Astrocyte (in vitro differentiated cells and primary cell): ENCODE data around the gene FNDC5. TPM values are rescaled to one million over a fixed set of nuclear protein-coding genes. Genes with fewer than 3 reads are reported as not detected.
A peak's percentile ranks its signal among the peaks of the same experiment; 100 is the strongest.

ENCODE experiments used
- DNase-seq: peaks from one replicate; pipeline ENCODE4 v3.0.0-alpha.2; 2010; ENCODE audit warnings: low read depth
- FAIRE-seq: peaks from 2 replicates; lab custom pipeline; 2011; peaks lifted over from hg19 to GRCh38; lab: Jason Lieb, UNC
- H2AFZ ChIP-seq: 2 replicates; pipeline ENCODE4 v1.6.0; 2012; ENCODE audit warnings: low read depth, low read length, inconsistent platforms
- H3K27ac ChIP-seq: 2 replicates; pipeline ENCODE4 v1.5.1; 2011; ENCODE audit warnings: low read depth, low read length, inconsistent platforms
- H3K27me3 ChIP-seq: 2 replicates; pipeline ENCODE4 v1.6.0; 2011; ENCODE audit warnings: low read length, inconsistent platforms; ENCODE audit not compliant: insufficient read depth
- H3K36me3 ChIP-seq: 2 replicates; pipeline ENCODE4 v1.5.1; 2011; ENCODE audit warnings: low read length, inconsistent platforms; ENCODE audit not compliant: insufficient read depth
- H3K4me1 ChIP-seq: 2 replicates; pipeline ENCODE4 v1.5.1; 2011; ENCODE audit warnings: low read length, inconsistent platforms; ENCODE audit not compliant: insufficient read depth
- H3K4me2 ChIP-seq: 2 replicates; pipeline ENCODE4 v1.6.0; 2012; ENCODE audit warnings: low read length, inconsistent platforms
- H3K4me3 ChIP-seq: 2 replicates; pipeline ENCODE4 v1.5.1; 2011; ENCODE audit warnings: low read depth, mild to moderate bottlenecking, low read length, inconsistent platforms; ENCODE audit not compliant: insufficient read depth
- H3K79me2 ChIP-seq: 2 replicates; pipeline ENCODE4 v1.6.0; 2012; ENCODE audit warnings: mild to moderate bottlenecking, low read length, inconsistent platforms; ENCODE audit not compliant: insufficient read depth
- H3K9ac ChIP-seq: 2 replicates; pipeline ENCODE4 v1.6.0; 2012; ENCODE audit warnings: mild to moderate bottlenecking, low read length, inconsistent platforms
- H3K9me3 ChIP-seq: 2 replicates; pipeline ENCODE4 v1.5.1; 2012; ENCODE audit warnings: low read depth, mild to moderate bottlenecking, low read length, inconsistent platforms; ENCODE audit not compliant: insufficient read depth
- H4K20me1 ChIP-seq: 2 replicates; pipeline ENCODE4 v1.6.0; 2012; ENCODE audit warnings: low read length, inconsistent platforms; ENCODE audit not compliant: insufficient read depth
- H3K27ac Mint-ChIP-seq: one replicate; pipeline ENCODE4 v1.8.0; 2021; ENCODE audit warnings: mild to moderate bottlenecking, mixed read lengths; ENCODE audit not compliant: unreplicated experiment
- H3K27me3 Mint-ChIP-seq: one replicate; pipeline ENCODE4 v1.8.0; 2021; ENCODE audit warnings: low read depth, mixed read lengths; ENCODE audit not compliant: unreplicated experiment
- H3K36me3 Mint-ChIP-seq: one replicate; pipeline ENCODE4 v1.8.0; 2021; ENCODE audit warnings: low read depth, mixed read lengths; ENCODE audit not compliant: unreplicated experiment
- H3K4me1 Mint-ChIP-seq: one replicate; pipeline ENCODE4 v1.8.0; 2021; ENCODE audit warnings: low read depth, mixed read lengths; ENCODE audit not compliant: unreplicated experiment
- H3K4me3 Mint-ChIP-seq: one replicate; pipeline ENCODE4 v1.8.0; 2021; ENCODE audit warnings: mild to moderate bottlenecking, moderate library complexity, mixed read lengths; ENCODE audit not compliant: unreplicated experiment
- H3K9me3 Mint-ChIP-seq: one replicate; pipeline ENCODE4 v1.8.0; 2021; ENCODE audit warnings: mild to moderate bottlenecking, mixed read lengths; ENCODE audit not compliant: unreplicated experiment
- EZH2 ChIP-seq: IDR thresholded peaks from 2 replicates; pipeline ENCODE4 v1.6.1; 2012; ENCODE audit warnings: mild to moderate bottlenecking, low read length, inconsistent platforms; ENCODE audit not compliant: insufficient read depth
- total RNA-seq: library from RNA; stranded (reverse); gene quantifications from 2 replicates; pipeline ENCODE4 v1.2.1, GENCODE V29; 2021
- TF ChIP-seq, protein P1 (sequence below): IDR thresholded peaks from 2 replicates; pipeline ENCODE4 v1.5.1; 2011; ENCODE audit warnings: low read depth, mild to moderate bottlenecking, inconsistent platforms, low read length, moderate library complexity; ENCODE audit not compliant: insufficient read depth

The FNDC5 gene
- total RNA-seq, 1 donor from 2014 or later = 0.39 TPM

- Histone ChIP-seq H3K4me1 (peaks cover 28% of the 10 kb centered on the region), H3K9ac (peak overlapping the region; percentile 33), H3K4me2 (peak overlapping the region; percentile 86), H3K27ac (peak overlapping the region; percentile 36), H3K79me2 (peaks cover 95% of the 10 kb centered on the region), H4K20me1 (peaks cover 54% of the 10 kb centered on the region), H3K4me3 (no peak overlapping the region), H3K27me3 (no peaks in the 10 kb centered on the region), H2AFZ (no peak overlapping the region), H3K9me3 (no peaks in the 10 kb centered on the region), H3K36me3 (peaks cover 14% of the 10 kb centered on the region)
- Mint-ChIP-seq H3K36me3 (peaks cover 17% of the 10 kb centered on the region), H3K27ac (peak overlapping the region; percentile 63), H3K9me3 (no peaks in the 10 kb centered on the region), H3K4me1 (peaks cover 19% of the 10 kb centered on the region), H3K4me3 (peak overlapping the region; percentile 98), H3K27me3 (no peaks in the 10 kb centered on the region)
- FAIRE-seq = no peak
- TF ChIP-seq EZH2 = no peak
- TF ChIP-seq, protein P1, sequence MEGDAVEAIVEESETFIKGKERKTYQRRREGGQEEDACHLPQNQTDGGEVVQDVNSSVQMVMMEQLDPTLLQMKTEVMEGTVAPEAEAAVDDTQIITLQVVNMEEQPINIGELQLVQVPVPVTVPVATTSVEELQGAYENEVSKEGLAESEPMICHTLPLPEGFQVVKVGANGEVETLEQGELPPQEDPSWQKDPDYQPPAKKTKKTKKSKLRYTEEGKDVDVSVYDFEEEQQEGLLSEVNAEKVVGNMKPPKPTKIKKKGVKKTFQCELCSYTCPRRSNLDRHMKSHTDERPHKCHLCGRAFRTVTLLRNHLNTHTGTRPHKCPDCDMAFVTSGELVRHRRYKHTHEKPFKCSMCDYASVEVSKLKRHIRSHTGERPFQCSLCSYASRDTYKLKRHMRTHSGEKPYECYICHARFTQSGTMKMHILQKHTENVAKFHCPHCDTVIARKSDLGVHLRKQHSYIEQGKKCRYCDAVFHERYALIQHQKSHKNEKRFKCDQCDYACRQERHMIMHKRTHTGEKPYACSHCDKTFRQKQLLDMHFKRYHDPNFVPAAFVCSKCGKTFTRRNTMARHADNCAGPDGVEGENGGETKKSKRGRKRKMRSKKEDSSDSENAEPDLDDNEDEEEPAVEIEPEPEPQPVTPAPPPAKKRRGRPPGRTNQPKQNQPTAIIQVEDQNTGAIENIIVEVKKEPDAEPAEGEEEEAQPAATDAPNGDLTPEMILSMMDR = no peak
- peak; percentile 47 for DNase-seq
These were observed 56.6 kb downstream of the FNDC5 start for GRCh38 chr1:32813941-32814739.

Other genes with a start within 250 kb of the FNDC5 start
- 60.4 and 66.1 TPM in 2 replicates for gene ZBTB8OS, start 220.4 kb downstream of the FNDC5 start, total RNA-seq
- 171 and 186 TPM in 2 replicates for gene RBBP4, start 219.7 kb downstream of the FNDC5 start, total RNA-seq
- 20.6 and 23.7 TPM in 2 replicates for gene SYNC, start 168.1 kb downstream of the FNDC5 start, total RNA-seq
- 214 and 219 TPM in 2 replicates for gene YARS1, start 53.6 kb downstream of the FNDC5 start, total RNA-seq
- 39.9 and 40.3 TPM in 2 replicates for gene S100PBP, start 53.3 kb downstream of the FNDC5 start, total RNA-seq
- gene HPCA, start 15.6 kb upstream of the FNDC5 start, total RNA-seq = not detected in 2 replicates
- 8.0 and 9.3 TPM in 2 replicates for gene TMEM54, start 30.5 kb upstream of the FNDC5 start, total RNA-seq
- 25.8 and 29.7 TPM in 2 replicates for gene RNF19B, start 93.9 kb upstream of the FNDC5 start, total RNA-seq
- 126 and 138 TPM in 2 replicates for gene AK2, start 166.0 kb upstream of the FNDC5 start, total RNA-seq
- 10.1 and 15.6 TPM in 2 replicates for gene AZIN2, start 210.2 kb upstream of the FNDC5 start, total RNA-seq